Measurements from ENCODE around the gene REEP1. TPM values are rescaled to one million over a fixed set of nuclear protein-coding genes. Genes with fewer than 3 reads are reported as not detected.

The REEP1 gene
- total RNA-seq, 6 experiments from 2014 or later: 0.61 to 1.8 (median 0.85) TPM

- no peaks in the 10 kb centered on the region for H3K27me3 ChIP-seq
- H3K9me3 ChIP-seq: no peaks in the 10 kb centered on the region
- TF ChIP-seq CTCF (IDR thresholded peaks at IDR 0.05) (no peak), POLR2A (IDR thresholded peaks at IDR 0.05) (no peak)
- DNase-seq: no peak
- WGBS (ENCODE audit: insufficient coverage, low coverage, low lambda C conversion rate, missing lambda C conversion rate): 65% methylated on average over 2 of the region's 2 CpGs
- ATAC-seq: no peak
- intact Hi-C loops (cut with DNase I): no loop called here
- no peaks in the 10 kb centered on the region for H3K36me3 ChIP-seq
- H3K4me3 ChIP-seq: no peak overlapping the region
- no peaks in the 10 kb centered on the region for H3K4me1 ChIP-seq
- H3K27ac ChIP-seq: no peak overlapping the region
Observed at GRCh38 chr2:86344404-86344803, 7.0 kb upstream of the REEP1 start.

GRCh38 chr2:86342488-86342887 lies 5.1 kb upstream of the REEP1 start:
- H3K36me3 ChIP-seq: no peaks in the 10 kb centered on the region
- 22% methylated on average over 1 of the region's 1 CpG for WGBS (ENCODE audit: insufficient coverage, low coverage, low lambda C conversion rate, missing lambda C conversion rate)
- H3K4me3 ChIP-seq: no peak overlapping the region
- H3K27ac ChIP-seq: no peak overlapping the region
- no peaks in the 10 kb centered on the region for H3K9me3 ChIP-seq
- no peak for TF ChIP-seq POLR2A (IDR thresholded peaks at IDR 0.05)
- TF ChIP-seq CTCF (IDR thresholded peaks at IDR 0.05): no peak
- H3K27me3 ChIP-seq: no peaks in the 10 kb centered on the region
- no peaks in the 10 kb centered on the region for H3K4me1 ChIP-seq
- no peak for ATAC-seq
- intact Hi-C loops (cut with DNase I): no loop called here
- DNase-seq: no peak

- no peaks in the 10 kb centered on the region for H3K36me3 ChIP-seq
- no peak for DNase-seq
- no peaks in the 10 kb centered on the region for H3K27me3 ChIP-seq
- H3K4me1 ChIP-seq: peaks cover 0 to 5% (median 0%) of the 10 kb centered on the region in 4 donors
- TF ChIP-seq CTCF (IDR thresholded peaks at IDR 0.05) (no peak), POLR2A (IDR thresholded peaks at IDR 0.05) (no peak)
- ATAC-seq: no peak
- no peaks in the 10 kb centered on the region for H3K9me3 ChIP-seq
- no peak overlapping the region for H3K27ac ChIP-seq
- H3K4me3 ChIP-seq: no peak overlapping the region
- intact Hi-C loops (cut with DNase I): no loop called here
Observed at GRCh38 chr2:86341470-86341869, 4.0 kb upstream of the REEP1 start.

- Histone ChIP-seq H3K9me3 (no peaks in the 10 kb centered on the region), H3K4me1 (peaks cover 0 to 5% (median 0%) of the 10 kb centered on the region in 4 donors), H3K36me3 (no peaks in the 10 kb centered on the region), H3K4me3 (no peak overlapping the region), H3K27me3 (no peaks in the 10 kb centered on the region), H3K27ac (no peak overlapping the region)
- 77% methylated on average over 10 of the region's 10 CpGs for WGBS (ENCODE audit: insufficient coverage, low coverage, low lambda C conversion rate, missing lambda C conversion rate)
- intact Hi-C loops (cut with DNase I): no loop called here
- TF ChIP-seq POLR2A (IDR thresholded peaks at IDR 0.05): no peak
- no peak for TF ChIP-seq CTCF (IDR thresholded peaks at IDR 0.05)
- ATAC-seq (no peak), DNase-seq (no peak)
Observed at GRCh38 chr2:86338778-86339295, 1.4 kb upstream of the REEP1 start.
